Activated CD8-positive, alpha-beta memory T cell treated with anti-CD3 and anti-CD28 coated beads, Interleukin-2, amount 50 U/mL, for 1 hour (primary cell): ENCODE measurements around the gene PDGFB.

Experiments used
- DNase-seq: peaks from one replicate; pipeline ENCODE4 v3.0.0-alpha.2; 2020; ENCODE audit errors: extremely low read depth

Gene PDGFB

GRCh38 chr22:39276440-39277141 is 31.8 kb upstream of the PDGFB start:
- DNase-seq, result no peak

GRCh38 chr22:39275814-39276439 is 31.1 kb upstream of the PDGFB start:
- no peak for DNase-seq

- no peak for DNase-seq
Observed at GRCh38 chr22:39273950-39274887, 29.4 kb upstream of the PDGFB start.

GRCh38 chr22:39270792-39271191 is 26.0 kb upstream of the PDGFB start:
- no peak for DNase-seq

- DNase-seq, result no peak
Observed at GRCh38 chr22:39270280-39270679, 25.5 kb upstream of the PDGFB start.

- DNase-seq, result no peak
Observed at GRCh38 chr22:39269095-39269790, 24.5 kb upstream of the PDGFB start.

- no peak for DNase-seq
Observed at GRCh38 chr22:39268645-39269044, 23.9 kb upstream of the PDGFB start.

GRCh38 chr22:39267974-39268373 is 23.2 kb upstream of the PDGFB start:
- no peak for DNase-seq

- no peak for DNase-seq
Observed at GRCh38 chr22:39266398-39267030, 21.7 kb upstream of the PDGFB start.

- DNase-seq, result no peak
Observed at GRCh38 chr22:39265143-39265886, 20.5 kb upstream of the PDGFB start.

GRCh38 chr22:39264349-39265038 is 19.7 kb upstream of the PDGFB start:
- no peak for DNase-seq

- no peak for DNase-seq
Observed at GRCh38 chr22:39263626-39264348, 19.0 kb upstream of the PDGFB start.

- no peak for DNase-seq
Observed at GRCh38 chr22:39259666-39260065, 14.9 kb upstream of the PDGFB start.

GRCh38 chr22:39257901-39258475 is 13.2 kb upstream of the PDGFB start:
- no peak for DNase-seq

GRCh38 chr22:39256979-39257378 is 12.2 kb upstream of the PDGFB start:
- DNase-seq, result no peak

GRCh38 chr22:39256186-39256552 is 11.4 kb upstream of the PDGFB start:
- DNase-seq, result no peak

- no peak for DNase-seq
Observed at GRCh38 chr22:39255449-39256185, 10.8 kb upstream of the PDGFB start.

- no peak for DNase-seq
Observed at GRCh38 chr22:39254789-39255298, 10.1 kb upstream of the PDGFB start.
